Lung (tissue), 12 donors: Measurements from ENCODE around the gene ASTE1. TPM values are rescaled to one million over a fixed set of nuclear protein-coding genes. Genes with fewer than 3 reads are reported as not detected.
A peak's percentile ranks its signal among the peaks of the same experiment; 100 is the strongest.
"Not testable (repeated sequence)": the region's sequence is repeated elsewhere in the genome, so short reads cannot be mapped to it uniquely, and the experiment has no call there.

Experiments
- ATAC-seq: fragments of 200-7000 bp; cut with Tn5 transposase; one replicate; pipeline ENCODE4 v1.9.1; 2020; ENCODE audit warnings: moderate number of reproducible peaks; ENCODE audit not compliant: insufficient read depth, low FRiP score
- DNase-seq, 3 donors: peaks; one replicate each; pipeline ENCODE4 v3.0.0-alpha.2; 2013 to 2017
- H3K27ac ChIP-seq, 2 donors: one replicate each; pipeline ENCODE4 v1.5.1; 2013; ENCODE audit warnings: mild to moderate bottlenecking in 2 of 2, moderate library complexity in 2 of 2, control low read depth in 1 of 2, inconsistent platforms in 1 of 2, low read depth in 1 of 2, low read length in 1 of 2
- H3K27me3 ChIP-seq, 3 donors: one replicate each; pipeline ENCODE4 v1.5.1; 2013; ENCODE audit warnings: low read length in 2 of 3; ENCODE audit not compliant: control insufficient read depth in 3 of 3, insufficient read depth in 3 of 3
- H3K36me3 ChIP-seq, 4 donors: one replicate each; pipeline ENCODE4 v1.5.1; 2013; ENCODE audit warnings: low read length in 4 of 4, mild to moderate bottlenecking in 1 of 4, moderate library complexity in 1 of 4; ENCODE audit not compliant: control insufficient read depth in 4 of 4, insufficient read depth in 4 of 4
- H3K4me1 ChIP-seq, 5 donors: one replicate each; pipeline ENCODE4 v1.5.1; 2013; ENCODE audit warnings: low read length in 5 of 5, mild to moderate bottlenecking in 2 of 5, moderate library complexity in 1 of 5; ENCODE audit not compliant: control insufficient read depth in 5 of 5, insufficient read depth in 5 of 5
- H3K4me3 ChIP-seq: one replicate; pipeline ENCODE4 v1.5.1; 2013; ENCODE audit warnings: mild to moderate bottlenecking, control low read depth, moderate library complexity
- H3K9ac ChIP-seq, 2 donors: one replicate each; pipeline ENCODE4 v1.5.1; 2013; ENCODE audit warnings: low read length in 2 of 2, control low read depth in 1 of 2; ENCODE audit not compliant: insufficient read depth in 1 of 2
- H3K9me3 ChIP-seq, 4 donors: one replicate each; pipeline ENCODE4 v1.5.1; 2013; ENCODE audit warnings: low read length in 3 of 4, mild to moderate bottlenecking in 1 of 4, moderate library complexity in 1 of 4; ENCODE audit not compliant: control insufficient read depth in 4 of 4, insufficient read depth in 3 of 4
- CTCF ChIP-seq: IDR thresholded peaks from 2 replicates; pipeline ENCODE4 v1.5.1; 2012; ENCODE audit warnings: mild to moderate bottlenecking; ENCODE audit errors: control extremely low read depth, extremely low read depth
- WGBS, 2 donors: extraction: QIAGEN DNeasy Blood & Tissue Kit; methylation state at CpG; one replicate each; pipeline ENCODE4 v1.1.7; 2013; 5-methylcytosine and 5-hydroxymethylcytosine counted together
- polyA plus RNA-seq, 2 donors: library from polyadenylated mRNA; stranded (reverse); fragments of 200-250 nt; gene quantifications; one replicate each; pipeline ENCODE4 v1.2.1, GENCODE V29; 2013
- total RNA-seq, 2 donors: library from RNA; depleted of rRNA in 1 of 2; stranded (reverse); fragments of >200 nt in 1 of 2; gene quantifications; one replicate each; pipeline ENCODE4 v1.2.1, GENCODE V29; 2014 to 2021
- donor health status: control.
- donor health status: control.
- donor health status: Bipolar disorder and iron deficiency.
- donor health status: healthy.
- donor health status: DM: yes; HTN: yes; CAD: no.

Gene ASTE1
- total and polyA plus RNA-seq, 4 donors = 2.3 to 7.2 (median 4.9) TPM

GRCh38 chr3:131048030-131048429 is 21.4 kb upstream of the ASTE1 start:
- ATAC-seq = no peak
- no peak for DNase-seq
- no peak for TF ChIP-seq CTCF
- H3K36me3 ChIP-seq = peaks cover 0 to 2% (median 0%) of the 10 kb centered on the region in 4 donors
- H3K4me3 ChIP-seq = no peak overlapping the region
- H3K27me3 ChIP-seq = no peaks in the 10 kb centered on the region
- no peak overlapping the region for H3K27ac ChIP-seq
- no peak overlapping the region for H3K9ac ChIP-seq
- 87 to 94% methylated on average over 7 of the region's 7 CpGs for WGBS, 2 donors
- no peaks in the 10 kb centered on the region for H3K4me1 ChIP-seq
- peaks cover 0 to 3% (median 0%) of the 10 kb centered on the region in 4 donors for H3K9me3 ChIP-seq

- ATAC-seq = no peak
Measured at GRCh38 chr3:131047582-131047981, 21.0 kb upstream of the ASTE1 start.

GRCh38 chr3:131042271-131042985 is 15.8 kb upstream of the ASTE1 start:
- DNase-seq, H3K36me3 ChIP-seq, H3K4me3 ChIP-seq, ATAC-seq, H3K27ac ChIP-seq, H3K9ac ChIP-seq, H3K4me1 ChIP-seq, H3K27me3 ChIP-seq, H3K9me3 ChIP-seq: not testable (repeated sequence)
- 71 to 73% methylated on average over 10 of the region's 10 CpGs for WGBS, 2 donors

More at GRCh38 chr3:131047582-131047981, 21.0 kb upstream of the ASTE1 start:
- TF ChIP-seq CTCF = no peak
- Histone ChIP-seq H3K36me3 (peaks cover 0 to 2% (median 0%) of the 10 kb centered on the region in 4 donors), H3K4me1 (no peaks in the 10 kb centered on the region), H3K4me3 (no peak overlapping the region), H3K27ac (no peak overlapping the region), H3K9me3 (peaks cover 0 to 3% (median 0%) of the 10 kb centered on the region in 4 donors), H3K9ac (no peak overlapping the region), H3K27me3 (no peaks in the 10 kb centered on the region)
- WGBS, 2 donors = 93 to 97% methylated on average over 2 of the region's 2 CpGs
- no peak for DNase-seq

- no peak for TF ChIP-seq CTCF
Measured at GRCh38 chr3:131038326-131038725, 11.7 kb upstream of the ASTE1 start.

More at GRCh38 chr3:131038326-131038725, 11.7 kb upstream of the ASTE1 start:
- 72 to 91% methylated on average over 2 of the region's 2 CpGs for WGBS, 2 donors
- Histone ChIP-seq H3K4me1 (no peaks in the 10 kb centered on the region), H3K27me3 (no peaks in the 10 kb centered on the region), H3K27ac (no peak overlapping the region), H3K36me3 (peaks cover 0 to 2% (median 0%) of the 10 kb centered on the region in 4 donors), H3K9me3 (peaks cover 0 to 3% (median 1%) of the 10 kb centered on the region in 4 donors), H3K4me3 (no peak overlapping the region), H3K9ac (no peak overlapping the region)
- peak in 1 of 3 donors; percentile 26 for DNase-seq
- no peak for ATAC-seq
